Central memory CD8-positive, alpha-beta T cell (primary cell): ENCODE measurements around the gene SACS.
"Not testable (repeated sequence)": the region's sequence is repeated elsewhere in the genome, so short reads cannot be mapped to it uniquely, and the experiment has no call there.

ENCODE experiments used
- ATAC-seq: fragments of 150-1000 bp; cut with Tn5 transposase; replicated peaks from 2 replicates; pipeline ENCODE4 v1.10.0; 2022; ENCODE audit warnings: mild to moderate bottlenecking, moderate FRiP score, moderate number of reproducible peaks; ENCODE audit not compliant: poor library complexity, severe bottlenecking; ENCODE audit errors: extremely low read depth
- DNase-seq, 2 donors: peaks; one replicate each; pipeline ENCODE4 v3.0.0; 2021; ENCODE audit warnings: low spot score in 2 of 2
- H3K27ac Mint-ChIP-seq: one replicate; pipeline ENCODE4 v1.8.0; 2022; ENCODE audit warnings: low read depth, mild to moderate bottlenecking, moderate library complexity, mixed read lengths
- H3K27me3 Mint-ChIP-seq: one replicate; pipeline ENCODE4 v1.8.0; 2022; ENCODE audit warnings: mixed read lengths
- H3K36me3 Mint-ChIP-seq: one replicate; pipeline ENCODE4 v1.8.0; 2022; ENCODE audit warnings: mild to moderate bottlenecking, moderate library complexity, mixed read lengths; ENCODE audit not compliant: insufficient read depth
- H3K4me1 Mint-ChIP-seq: one replicate; pipeline ENCODE4 v1.8.0; 2022; ENCODE audit warnings: mixed read lengths
- H3K4me3 Mint-ChIP-seq: one replicate; pipeline ENCODE4 v1.8.0; 2022; ENCODE audit warnings: mild to moderate bottlenecking, moderate library complexity, mixed read lengths
- H3K9me3 Mint-ChIP-seq: one replicate; pipeline ENCODE4 v1.8.0; 2022; ENCODE audit warnings: mixed read lengths

SACS gene

GRCh38 chr13:23325191-23325590 lies 108.3 kb downstream of the SACS start:
- DNase-seq: no peak
- Mint-ChIP-seq H3K27ac (no peak overlapping the region), H3K4me1 (peaks cover 17% of the 10 kb centered on the region), H3K9me3 (no peaks in the 10 kb centered on the region), H3K36me3 (no peaks in the 10 kb centered on the region), H3K4me3 (no peak overlapping the region), H3K27me3 (no peaks in the 10 kb centered on the region)
- no peak for ATAC-seq

DNA sequence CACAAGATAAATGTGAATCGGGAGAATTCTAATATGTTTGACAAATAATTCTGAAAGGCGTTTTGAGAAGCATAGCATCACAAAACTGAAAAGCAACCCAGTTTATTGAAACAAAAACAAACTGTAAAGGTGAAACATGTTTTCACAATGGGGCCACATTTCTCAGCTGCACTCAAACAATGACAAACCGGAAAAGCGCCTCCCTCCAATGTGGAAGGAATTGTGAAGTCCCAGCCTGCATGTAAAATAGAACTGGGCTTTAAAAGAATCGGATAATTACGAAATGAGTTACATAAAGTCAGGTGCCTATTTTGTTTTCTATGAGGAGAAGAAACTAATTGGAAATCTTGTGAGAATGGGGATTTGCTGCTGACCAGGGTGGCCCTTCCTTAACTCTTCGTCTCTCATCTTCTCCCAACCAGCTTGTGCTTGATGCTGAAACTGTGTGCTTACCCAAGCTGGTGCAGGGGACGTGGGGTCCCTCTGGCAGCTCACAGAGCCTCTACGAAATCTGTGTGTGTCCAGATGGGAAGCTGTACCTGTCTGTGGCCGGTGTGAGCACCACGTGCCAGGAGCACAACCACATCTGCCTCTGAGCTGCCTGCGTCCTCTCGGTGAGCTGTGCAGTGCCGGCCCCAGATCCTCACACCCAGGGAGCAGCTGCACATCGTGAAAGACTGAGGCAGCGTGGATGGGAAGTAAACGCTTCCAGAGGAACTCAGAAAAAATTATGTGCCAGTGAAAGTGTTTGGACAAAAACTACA lies 109.4 kb downstream of the SACS start:
- Mint-ChIP-seq H3K36me3 (no peaks in the 10 kb centered on the region), H3K27ac (no peak overlapping the region), H3K4me1 (peaks cover 24% of the 10 kb centered on the region), H3K27me3 (no peaks in the 10 kb centered on the region), H3K4me3 (no peak overlapping the region), H3K9me3 (no peaks in the 10 kb centered on the region)
- DNase-seq (no peak), ATAC-seq (no peak)

DNA sequence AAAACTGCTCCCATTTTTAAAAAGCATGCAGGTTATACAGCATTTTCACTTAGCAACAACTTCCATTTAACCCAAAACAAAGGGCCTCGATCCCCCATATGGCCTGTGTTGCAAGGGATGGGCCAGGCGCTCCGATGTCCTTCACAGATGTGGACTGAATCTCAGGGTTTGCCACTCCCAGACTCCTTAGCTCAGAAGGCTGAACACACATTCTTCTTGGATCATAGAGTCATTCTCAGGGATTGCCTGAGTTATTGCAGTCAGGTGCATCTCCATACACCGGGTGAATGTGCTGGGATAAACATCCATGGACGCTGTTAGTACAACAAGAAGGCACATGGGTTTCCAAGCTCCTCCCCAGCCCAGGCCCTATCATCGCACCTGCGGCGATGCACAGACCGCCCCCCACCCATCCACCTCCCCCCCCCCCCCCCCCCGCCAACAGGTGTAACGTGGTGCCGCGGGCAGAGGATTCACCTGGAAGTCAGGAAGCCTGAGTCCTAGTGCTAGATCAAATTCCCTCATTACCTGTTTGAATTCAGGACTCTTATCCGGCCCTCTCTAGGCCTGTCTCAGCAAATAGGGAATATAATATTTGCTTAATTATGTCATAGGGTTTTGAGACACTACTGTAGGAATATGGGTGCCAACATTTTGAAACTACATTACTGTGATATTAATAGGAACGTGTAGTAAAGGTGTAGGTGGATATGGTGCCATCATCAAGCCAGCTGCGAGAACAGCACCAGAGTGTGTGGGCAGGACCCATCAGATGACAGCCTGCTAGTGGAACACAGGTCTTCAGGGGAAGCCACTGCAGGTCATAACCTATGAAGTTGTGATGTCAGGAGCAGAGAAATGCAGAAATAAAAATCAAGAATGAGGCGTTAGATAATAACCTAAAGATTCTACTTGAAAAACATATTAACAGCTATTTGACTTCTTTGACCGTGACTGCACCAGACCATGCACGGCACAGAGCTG lies 110.9 kb downstream of the SACS start:
- DNase-seq: no peak

GRCh38 chr13:23321535-23322241 lies 111.8 kb downstream of the SACS start:
- peak; percentile 76 for ATAC-seq
- H3K9me3 Mint-ChIP-seq: no peaks in the 10 kb centered on the region
- peak overlapping the region; percentile 97 for H3K27ac Mint-ChIP-seq
- H3K27me3 Mint-ChIP-seq: no peaks in the 10 kb centered on the region
- no peaks in the 10 kb centered on the region for H3K36me3 Mint-ChIP-seq
- H3K4me3 Mint-ChIP-seq: peak overlapping the region; percentile 86
- H3K4me1 Mint-ChIP-seq: peaks cover 36% of the 10 kb centered on the region
- DNase-seq: no peak

More for the DNA sequence above, 110.9 kb downstream of the SACS start:
- H3K27ac Mint-ChIP-seq: peak overlapping the region; percentile 97
- H3K4me1 Mint-ChIP-seq: peaks cover 31% of the 10 kb centered on the region
- H3K4me3 Mint-ChIP-seq: peak overlapping the region; percentile 86
- H3K36me3 Mint-ChIP-seq: no peaks in the 10 kb centered on the region
- ATAC-seq: no peak
- no peaks in the 10 kb centered on the region for H3K9me3 Mint-ChIP-seq
- H3K27me3 Mint-ChIP-seq: no peaks in the 10 kb centered on the region

- H3K27ac Mint-ChIP-seq: peak overlapping the region; percentile 97
- H3K36me3 Mint-ChIP-seq: no peaks in the 10 kb centered on the region
- H3K4me1 Mint-ChIP-seq: peaks cover 36% of the 10 kb centered on the region
- no peaks in the 10 kb centered on the region for H3K9me3 Mint-ChIP-seq
- DNase-seq (no peak), ATAC-seq (peak; percentile 49)
- peak overlapping the region; percentile 86 for H3K4me3 Mint-ChIP-seq
- no peaks in the 10 kb centered on the region for H3K27me3 Mint-ChIP-seq
These were observed 112.5 kb downstream of the SACS start for GRCh38 chr13:23320926-23321534.

- peaks cover 36% of the 10 kb centered on the region for H3K4me1 Mint-ChIP-seq
- no peak overlapping the region for H3K27ac Mint-ChIP-seq
- no peak for DNase-seq
- peak overlapping the region; percentile 41 for H3K4me3 Mint-ChIP-seq
- no peaks in the 10 kb centered on the region for H3K9me3 Mint-ChIP-seq
- H3K36me3 Mint-ChIP-seq: no peaks in the 10 kb centered on the region
- no peaks in the 10 kb centered on the region for H3K27me3 Mint-ChIP-seq
- ATAC-seq: no peak
These were observed 113.6 kb downstream of the SACS start for GRCh38 chr13:23319883-23320224.

- not testable (repeated sequence) for DNase-seq, H3K4me3 Mint-ChIP-seq, H3K27me3 Mint-ChIP-seq, ATAC-seq, H3K9me3 Mint-ChIP-seq, H3K27ac Mint-ChIP-seq, H3K36me3 Mint-ChIP-seq
- peaks cover 18% of the 10 kb centered on the region for H3K4me1 Mint-ChIP-seq
These were observed 118.7 kb downstream of the SACS start for GRCh38 chr13:23314837-23315236.

GRCh38 chr13:23292586-23292985 lies 140.9 kb downstream of the SACS start:
- Mint-ChIP-seq H3K27me3 (no peaks in the 10 kb centered on the region), H3K36me3 (no peaks in the 10 kb centered on the region), H3K4me3 (no peak overlapping the region), H3K27ac (no peak overlapping the region), H3K9me3 (no peaks in the 10 kb centered on the region), H3K4me1 (no peaks in the 10 kb centered on the region)
- no peak for ATAC-seq
- DNase-seq: no peak

GRCh38 chr13:23289917-23290357 lies 143.6 kb downstream of the SACS start:
- ATAC-seq (no peak), DNase-seq (no peak)
- Mint-ChIP-seq H3K4me1 (no peaks in the 10 kb centered on the region), H3K27me3 (peaks cover 10% of the 10 kb centered on the region), H3K9me3 (no peaks in the 10 kb centered on the region), H3K27ac (no peak overlapping the region), H3K36me3 (no peaks in the 10 kb centered on the region), H3K4me3 (no peak overlapping the region)

- no peaks in the 10 kb centered on the region for H3K9me3 Mint-ChIP-seq
- peaks cover 18% of the 10 kb centered on the region for H3K27me3 Mint-ChIP-seq
These were observed 144.5 kb downstream of the SACS start for GRCh38 chr13:23288995-23289394.

DNA sequence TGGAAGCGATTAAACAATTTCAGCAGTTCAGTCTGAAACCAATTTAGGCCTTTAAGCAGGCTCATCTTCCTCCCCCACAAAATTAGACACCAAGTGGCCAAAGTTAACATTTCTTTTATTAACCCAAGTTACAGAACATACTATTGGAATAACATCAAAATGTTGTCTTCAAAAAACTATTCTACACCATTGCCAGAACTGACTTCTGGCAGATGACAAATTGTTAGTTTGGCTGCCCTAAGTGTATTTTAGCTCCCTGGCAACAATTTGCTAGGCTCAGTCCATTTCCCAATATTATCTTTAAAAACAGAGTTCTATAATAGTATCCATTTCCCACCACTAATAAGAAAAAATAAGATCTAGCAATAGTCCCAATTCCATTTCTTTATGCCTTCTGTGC lies 144.9 kb downstream of the SACS start:
- H3K27ac Mint-ChIP-seq: no peak overlapping the region
- H3K9me3 Mint-ChIP-seq: no peaks in the 10 kb centered on the region
- no peak for DNase-seq
- H3K4me3 Mint-ChIP-seq: no peak overlapping the region
- ATAC-seq: no peak
- H3K4me1 Mint-ChIP-seq: no peaks in the 10 kb centered on the region
- H3K27me3 Mint-ChIP-seq: peaks cover 22% of the 10 kb centered on the region
- H3K36me3 Mint-ChIP-seq: no peaks in the 10 kb centered on the region

More at GRCh38 chr13:23288995-23289394, 144.5 kb downstream of the SACS start:
- no peaks in the 10 kb centered on the region for H3K36me3 Mint-ChIP-seq
- DNase-seq (no peak), ATAC-seq (no peak)
- no peak overlapping the region for H3K27ac Mint-ChIP-seq
- H3K4me1 Mint-ChIP-seq: no peaks in the 10 kb centered on the region
- no peak overlapping the region for H3K4me3 Mint-ChIP-seq

DNA sequence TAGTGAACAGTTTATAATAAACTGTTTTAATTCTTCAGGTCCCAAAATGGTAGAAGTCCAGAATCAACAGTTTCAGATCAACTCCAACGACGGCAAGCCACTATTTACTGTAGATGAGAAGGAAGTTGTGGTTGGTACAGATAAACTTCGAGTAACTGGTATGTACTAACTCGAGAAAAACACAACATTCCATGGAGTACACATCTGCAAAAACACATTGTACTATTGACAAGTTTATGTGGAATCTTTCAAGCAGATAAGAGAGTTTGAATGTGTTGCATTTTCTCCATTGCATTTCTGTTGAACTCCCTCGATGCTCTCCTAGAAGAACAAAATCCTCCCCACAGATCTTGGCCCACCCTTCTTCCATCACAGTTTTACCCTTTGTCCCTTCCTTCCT lies 154.2 kb downstream of the SACS start:
- no peaks in the 10 kb centered on the region for H3K4me1 Mint-ChIP-seq
- no peak overlapping the region for H3K27ac Mint-ChIP-seq

More for the DNA sequence above, 154.2 kb downstream of the SACS start:
- H3K4me3 Mint-ChIP-seq: no peak overlapping the region
- no peaks in the 10 kb centered on the region for H3K9me3 Mint-ChIP-seq
- ATAC-seq: no peak
- H3K36me3 Mint-ChIP-seq: no peaks in the 10 kb centered on the region
- DNase-seq: no peak
- H3K27me3 Mint-ChIP-seq: peaks cover 43% of the 10 kb centered on the region
